K562 (cell line): ENCODE measurements around the gene NUP160. TPM values are rescaled to one million over a fixed set of nuclear protein-coding genes. Genes with fewer than 3 reads are reported as not detected.

Experiments used
- ATAC-seq: fragments of 200-7000 bp; cut with Tn5 transposase; 3 replicates; pipeline ENCODE4 v1.9.1; 2020; ENCODE audit warnings: moderate library complexity
- BruUV-seq: library from RNA; stranded (reverse); fragments of 400-500 nt; replicated peaks from 2 replicates; lab custom pipeline; 2021; lab: Mats Ljungman, UMichigan
- CTCF ChIA-PET: fragments of 300-600 bp; formaldehyde crosslinking; extraction: SDS; loops from one replicate; lab custom pipeline; 2021; ENCODE audit warnings: low intra/inter-chr PET ratio; lab: Yijun Ruan, JAX
- POLR2A ChIA-PET: fragments of 300-600, 350-650 bp; sonication (Branson Sonifier 250); formaldehyde crosslinking; extraction: SDS; loops from one replicate; lab custom pipeline; 2021; ENCODE audit warnings: antibody characterized with exemption, inconsistent platforms; lab: Yijun Ruan, JAX
- DNase-seq, 4 experiments: peaks; one replicate each; pipeline versions ENCODE4 v3.0.0 to v3.0.0-alpha.2; 2011 to 2018; ENCODE audit warnings: low spot score in 3 of 4, mixed read lengths in 3 of 4; ENCODE audit errors: extremely low read depth in 1 of 4
- FAIRE-seq: peaks from 2 replicates; lab custom pipeline; 2011; peaks lifted over from hg19 to GRCh38; lab: Jason Lieb, UNC
- H2AFZ ChIP-seq: 2 replicates; pipeline ENCODE4 v1.6.0; 2011; ENCODE audit warnings: low read depth, low read length, control low read depth, inconsistent platforms
- H3K27ac ChIP-seq: fragments of 200-600 bp; 3 replicates; pipeline ENCODE4 v1.8.0; 2011; ENCODE audit warnings: low read depth, mild to moderate bottlenecking, control low read depth, inconsistent platforms, low read length, moderate library complexity, mixed read lengths; ENCODE audit errors: extremely low read depth
- H3K27me3 ChIP-seq, 2 experiments: fragments of 300-600 bp in 1 of 2; 2 replicates in 1 of 2; 3 replicates in 1 of 2; pipeline versions ENCODE4 v1.6.0 to v1.8.0; 2011; ENCODE audit warnings: inconsistent platforms in 2 of 2, low read length in 2 of 2, mild to moderate bottlenecking in 1 of 2, mixed read lengths in 1 of 2, moderate library complexity in 1 of 2; ENCODE audit not compliant: control insufficient read depth in 2 of 2, insufficient read depth in 2 of 2
- H3K36me3 ChIP-seq: fragments of 300-600 bp; 3 replicates; pipeline ENCODE4 v1.8.0; 2011; ENCODE audit warnings: mild to moderate bottlenecking, low read length, inconsistent platforms; ENCODE audit not compliant: control insufficient read depth, insufficient read depth
- H3K4me1 ChIP-seq, 2 experiments: fragments of 200-600 bp in 1 of 2; replicated peaks in 1 of 2; 2 replicates in 1 of 2; 3 replicates in 1 of 2; pipeline versions ENCODE4 v1.5.1 to v1.8.0; 2011; ENCODE audit warnings: inconsistent platforms in 2 of 2, low read length in 2 of 2, mild to moderate bottlenecking in 1 of 2, mixed read lengths in 1 of 2, moderate library complexity in 1 of 2; ENCODE audit not compliant: control insufficient read depth in 2 of 2, insufficient read depth in 2 of 2
- H3K4me2 ChIP-seq: 2 replicates; pipeline ENCODE4 v1.6.1; 2011; ENCODE audit warnings: low read length, control low read depth, inconsistent platforms, mixed read lengths; ENCODE audit not compliant: insufficient read depth
- H3K4me3 ChIP-seq: fragments of 200-600 bp; sonication (generic), shearing (Covaris generic); 2 replicates; pipeline ENCODE4 v1.5.1; 2016; ENCODE audit warnings: control low read depth, inconsistent platforms
- H3K79me2 ChIP-seq: fragments of 200-600 bp; 3 replicates; pipeline ENCODE4 v1.8.0; 2011; ENCODE audit warnings: low read length, inconsistent platforms; ENCODE audit not compliant: control insufficient read depth, insufficient read depth
- H3K9ac ChIP-seq, 2 experiments: 2 replicates each; pipeline versions ENCODE4 v1.6.0 to v1.6.1; 2011; ENCODE audit warnings: low read depth in 2 of 2, low read length in 2 of 2, control low read depth in 1 of 2, inconsistent platforms in 1 of 2, mild to moderate bottlenecking in 1 of 2, mixed read lengths in 1 of 2; ENCODE audit not compliant: insufficient read depth in 1 of 2
- H3K9me1 ChIP-seq: one replicate; pipeline ENCODE4 v1.6.0; 2011; ENCODE audit warnings: inconsistent platforms, mild to moderate bottlenecking, low read length, moderate library complexity; ENCODE audit not compliant: control insufficient read depth, insufficient read depth
- H3K9me3 ChIP-seq: replicated peaks from 2 replicates; pipeline ENCODE4 v1.5.1; 2011; ENCODE audit warnings: low read depth, low read length, inconsistent platforms; ENCODE audit not compliant: control insufficient read depth, insufficient read depth
- H4K20me1 ChIP-seq: replicated peaks from 2 replicates; pipeline ENCODE4 v1.6.1; 2011; ENCODE audit warnings: low read length, inconsistent platforms, mixed read lengths; ENCODE audit not compliant: control insufficient read depth, insufficient read depth
- ESRRB ChIP-seq: fragments of 250-450 bp; sonication (Bioruptor Pico); IDR thresholded peaks from 2 replicates; pipeline ENCODE4 v1.5.0; 2020; ENCODE audit warnings: mild to moderate bottlenecking, moderate library complexity, borderline replicate concordance
- MTA1 ChIP-seq: fragments of 450-650 bp; IDR thresholded peaks from 2 replicates; pipeline ENCODE4 v1.6.1; 2017; ENCODE audit warnings: borderline replicate concordance
- NFE2L1 ChIP-seq: fragments of 450-650 bp; IDR thresholded peaks from 2 replicates; pipeline ENCODE4 v1.6.1; 2016; ENCODE audit warnings: missing genetic modification characterization, low read depth, mild to moderate bottlenecking, missing compliant biosample characterization, moderate library complexity, borderline replicate concordance
- RFX1 ChIP-seq: fragments of 450-650 bp; IDR thresholded peaks from 2 replicates; pipeline ENCODE4 v1.6.1; 2016; ENCODE audit warnings: mild to moderate bottlenecking, moderate library complexity
- SMARCA5 ChIP-seq: fragments of 450-650 bp; IDR thresholded peaks from 2 replicates; pipeline ENCODE4 v1.6.1; 2016
- SNIP1 ChIP-seq: fragments of 450-650 bp; IDR thresholded peaks from 2 replicates; pipeline ENCODE4 v1.7.1; 2017; ENCODE audit warnings: low read depth, mild to moderate bottlenecking
- TCF3 ChIP-seq: sonication (generic); formaldehyde crosslinking; IDR thresholded peaks from 2 replicates; pipeline ENCODE4 v1.4.0; 2020; ENCODE audit warnings: mild to moderate bottlenecking, missing genetic modification reagents
- XRCC4 ChIP-seq: IDR thresholded peaks from one replicate; pipeline ENCODE4 v1.6.1; 2011; ENCODE audit not compliant: insufficient read depth, insufficient read length; ENCODE audit errors: extremely low read depth
- ZNF253 ChIP-seq: fragments of 250-450 bp; sonication (Bioruptor Pico); conservative IDR thresholded peaks from 2 replicates; pipeline ENCODE4 v1.6.1; 2021; ENCODE audit warnings: mild to moderate bottlenecking
- ZNF444 ChIP-seq: fragments of 250-450 bp; sonication (Bioruptor Pico); IDR thresholded peaks from 2 replicates; pipeline ENCODE4 v1.4.0; 2020; ENCODE audit warnings: mild to moderate bottlenecking, moderate library complexity
- WGBS: fragments of 100-300 bp; shearing (Covaris generic); methylation state at CpG from one replicate; pipeline ENCODE4 v1.1.6; 2016; ENCODE audit warnings: low coverage, mixed read lengths; ENCODE audit not compliant: insufficient coverage; ENCODE audit errors: missing lambda C conversion rate; 5-methylcytosine and 5-hydroxymethylcytosine counted together
- in situ Hi-C: fragments of 300-500 bp; cut with MboI; formaldehyde crosslinking; loops from 4 replicates; pipeline ENCODE4 v1.15.0; 2018; ENCODE audit warnings: inconsistent platforms, mixed read lengths
- intact Hi-C: fragments of 100-400 bp; cut with micrococcal nuclease; formaldehyde crosslinking; loops from 2 replicates; pipeline ENCODE4 v1.14.2; 2022
- polyA plus RNA-seq, 8 experiments: library from polyadenylated mRNA; depleted of rRNA in 4 of 8; stranded (reverse) in 5 of 8; unstranded in 3 of 8; fragments of >200 nt; fragmentation: Nextera tagmentation in 2 of 8; fragmentation: Illumina TruSeq in 1 of 8; extraction: Ambion mirVana in 2 of 8; extraction: Trizol in 1 of 8; gene quantifications; 2 replicates each; pipeline versions ENCODE4 v1.2.1 to v1.2.3, GENCODE V29; 2011 to 2014; ENCODE audit warnings: inconsistent platforms in 1 of 8, missing spikeins in 1 of 8
- total RNA-seq, 7 experiments: library from RNA; depleted of rRNA in 6 of 7; stranded (reverse); fragments of >200 nt in 6 of 7; fragmentation: Illumina TruSeq in 2 of 7; extraction: Trizol in 2 of 7; gene quantifications; 2 replicates each; pipeline versions ENCODE4 v1.2.1 to v1.2.3, GENCODE V29; 2011 to 2021; ENCODE audit warnings: low replicate concordance in 1 of 7
- TF ChIP-seq, protein P1 (sequence below): fragments of 450-650 bp; formaldehyde crosslinking; IDR thresholded peaks from 2 replicates; pipeline ENCODE4 v1.4.0; 2020; ENCODE audit warnings: mild to moderate bottlenecking, moderate library complexity
- TF ChIP-seq, protein P2 (sequence below): fragments of 450-650 bp; IDR thresholded peaks from 2 replicates; pipeline ENCODE4 v1.6.1; 2014; ENCODE audit warnings: low read depth, mild to moderate bottlenecking, moderate library complexity, borderline replicate concordance
- TF ChIP-seq, protein P3 (sequence below): fragments of 450-650 bp; formaldehyde crosslinking; IDR thresholded peaks from 2 replicates; pipeline ENCODE4 v1.4.0; 2022; ENCODE audit warnings: mild to moderate bottlenecking, moderate library complexity
- TF ChIP-seq, protein P4 (sequence below): IDR thresholded peaks from 2 replicates; pipeline ENCODE4 v1.6.1; 2014; ENCODE audit warnings: antibody characterized with exemption
- TF ChIP-seq, protein P5 (sequence below), 2 experiments: fragments of 450-650 bp in 1 of 2; sonication (generic) in 1 of 2; formaldehyde crosslinking; conservative IDR thresholded peaks; 2 replicates each; pipeline versions ENCODE4 v1.4.0 to v1.8.1; 2020 to 2022; ENCODE audit warnings: mild to moderate bottlenecking in 1 of 2, missing genetic modification reagents in 1 of 2

NUP160 gene
- total and polyA plus RNA-seq, 9 of the 15 experiments (the other 6 are each of a cell fraction or from before 2014, with no cell fraction given) = 41.5 to 112 (median 65.0) TPM

DNA sequence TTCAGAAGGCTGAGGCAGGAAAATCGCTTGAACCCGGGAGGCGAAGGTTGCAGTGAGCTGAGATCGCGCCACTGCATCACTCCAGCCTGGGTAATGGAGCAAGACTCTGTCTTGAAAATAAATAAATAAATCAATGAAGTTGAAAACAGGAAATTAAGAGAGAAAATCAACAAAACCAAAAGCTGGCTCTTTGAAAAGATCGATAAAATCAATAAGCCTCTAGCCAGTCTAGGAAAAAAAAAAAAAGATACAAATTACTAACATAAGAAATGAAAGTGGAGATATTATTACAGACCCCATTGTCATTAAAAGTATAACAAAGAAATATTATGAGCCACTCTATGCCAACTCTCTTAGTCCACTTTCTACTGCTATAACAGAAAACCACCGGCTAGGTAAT, 48.0 kb upstream of the NUP160 start (continued):
- TF ChIP-seq, protein P1, sequence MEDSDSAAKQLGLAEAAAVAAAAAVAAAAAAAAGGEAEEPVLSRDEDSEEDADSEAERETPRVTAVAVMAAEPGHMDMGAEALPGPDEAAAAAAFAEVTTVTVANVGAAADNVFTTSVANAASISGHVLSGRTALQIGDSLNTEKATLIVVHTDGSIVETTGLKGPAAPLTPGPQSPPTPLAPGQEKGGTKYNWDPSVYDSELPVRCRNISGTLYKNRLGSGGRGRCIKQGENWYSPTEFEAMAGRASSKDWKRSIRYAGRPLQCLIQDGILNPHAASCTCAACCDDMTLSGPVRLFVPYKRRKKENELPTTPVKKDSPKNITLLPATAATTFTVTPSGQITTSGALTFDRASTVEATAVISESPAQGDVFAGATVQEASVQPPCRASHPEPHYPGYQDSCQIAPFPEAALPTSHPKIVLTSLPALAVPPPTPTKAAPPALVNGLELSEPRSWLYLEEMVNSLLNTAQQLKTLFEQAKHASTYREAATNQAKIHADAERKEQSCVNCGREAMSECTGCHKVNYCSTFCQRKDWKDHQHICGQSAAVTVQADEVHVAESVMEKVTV (CRISPR knock-in tag) = no peak
- TF ChIP-seq RFX1 = no peak

DNA sequence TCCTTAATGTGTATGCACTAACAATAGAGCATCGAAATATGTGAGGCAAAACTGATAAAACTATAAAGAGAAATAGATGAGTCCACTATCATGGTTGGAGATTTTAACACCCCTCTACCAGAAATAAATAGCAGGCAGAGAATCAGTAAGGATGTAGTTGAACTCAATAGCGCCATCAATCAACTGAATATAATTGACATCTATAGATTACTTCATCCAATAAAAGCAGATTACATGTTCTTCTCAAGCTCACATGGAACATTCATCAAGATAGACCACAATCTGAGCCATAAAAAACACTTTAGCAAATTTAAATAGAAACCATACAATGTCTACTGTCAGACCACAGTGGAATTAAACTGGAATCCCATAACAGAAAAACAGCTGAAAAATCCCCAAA, 46.9 kb upstream of the NUP160 start:
- H3K9ac ChIP-seq = no peak overlapping the region
- DNase-seq (no peak), FAIRE-seq (no peak), ATAC-seq (no peak)
- H4K20me1 ChIP-seq = no peaks in the 10 kb centered on the region
- intact Hi-C loops (no loop called here), in situ Hi-C loops (no loop called here)
- H2AFZ ChIP-seq = no peak overlapping the region
- no TSS peak for BruUV-seq
- no peak overlapping the region for H3K4me2 ChIP-seq
- no peaks in the 10 kb centered on the region for H3K27me3 ChIP-seq
- H3K9me1 ChIP-seq = no peaks in the 10 kb centered on the region
- no peak overlapping the region for H3K27ac ChIP-seq
- ChIA-PET POLR2A (no interaction called here), CTCF (no interaction called here)
- H3K36me3 ChIP-seq = no peaks in the 10 kb centered on the region
- H3K9me3 ChIP-seq = no peaks in the 10 kb centered on the region
- H3K79me2 ChIP-seq = no peaks in the 10 kb centered on the region
- WGBS = 14% methylated on average over 2 of the region's 2 CpGs
- H3K4me1 ChIP-seq = no peaks in the 10 kb centered on the region
- no peak overlapping the region for H3K4me3 ChIP-seq
- TF ChIP-seq, protein P2, sequence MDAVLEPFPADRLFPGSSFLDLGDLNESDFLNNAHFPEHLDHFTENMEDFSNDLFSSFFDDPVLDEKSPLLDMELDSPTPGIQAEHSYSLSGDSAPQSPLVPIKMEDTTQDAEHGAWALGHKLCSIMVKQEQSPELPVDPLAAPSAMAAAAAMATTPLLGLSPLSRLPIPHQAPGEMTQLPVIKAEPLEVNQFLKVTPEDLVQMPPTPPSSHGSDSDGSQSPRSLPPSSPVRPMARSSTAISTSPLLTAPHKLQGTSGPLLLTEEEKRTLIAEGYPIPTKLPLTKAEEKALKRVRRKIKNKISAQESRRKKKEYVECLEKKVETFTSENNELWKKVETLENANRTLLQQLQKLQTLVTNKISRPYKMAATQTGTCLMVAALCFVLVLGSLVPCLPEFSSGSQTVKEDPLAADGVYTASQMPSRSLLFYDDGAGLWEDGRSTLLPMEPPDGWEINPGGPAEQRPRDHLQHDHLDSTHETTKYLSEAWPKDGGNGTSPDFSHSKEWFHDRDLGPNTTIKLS = no peak
- TF ChIP-seq SNIP1 (no peak), TCF3 (CRISPR knock-in tag) (no peak), XRCC4 (no peak), SMARCA5 (no peak), NFE2L1 (no peak), ESRRB (CRISPR knock-in tag) (no peak), ZNF253 (CRISPR knock-in tag) (no peak), MTA1 (no peak), ZNF444 (CRISPR knock-in tag) (no peak)
- TF ChIP-seq, protein P3, sequence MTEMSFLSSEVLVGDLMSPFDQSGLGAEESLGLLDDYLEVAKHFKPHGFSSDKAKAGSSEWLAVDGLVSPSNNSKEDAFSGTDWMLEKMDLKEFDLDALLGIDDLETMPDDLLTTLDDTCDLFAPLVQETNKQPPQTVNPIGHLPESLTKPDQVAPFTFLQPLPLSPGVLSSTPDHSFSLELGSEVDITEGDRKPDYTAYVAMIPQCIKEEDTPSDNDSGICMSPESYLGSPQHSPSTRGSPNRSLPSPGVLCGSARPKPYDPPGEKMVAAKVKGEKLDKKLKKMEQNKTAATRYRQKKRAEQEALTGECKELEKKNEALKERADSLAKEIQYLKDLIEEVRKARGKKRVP (CRISPR knock-in tag) = no peak
- TF ChIP-seq, protein P4, sequence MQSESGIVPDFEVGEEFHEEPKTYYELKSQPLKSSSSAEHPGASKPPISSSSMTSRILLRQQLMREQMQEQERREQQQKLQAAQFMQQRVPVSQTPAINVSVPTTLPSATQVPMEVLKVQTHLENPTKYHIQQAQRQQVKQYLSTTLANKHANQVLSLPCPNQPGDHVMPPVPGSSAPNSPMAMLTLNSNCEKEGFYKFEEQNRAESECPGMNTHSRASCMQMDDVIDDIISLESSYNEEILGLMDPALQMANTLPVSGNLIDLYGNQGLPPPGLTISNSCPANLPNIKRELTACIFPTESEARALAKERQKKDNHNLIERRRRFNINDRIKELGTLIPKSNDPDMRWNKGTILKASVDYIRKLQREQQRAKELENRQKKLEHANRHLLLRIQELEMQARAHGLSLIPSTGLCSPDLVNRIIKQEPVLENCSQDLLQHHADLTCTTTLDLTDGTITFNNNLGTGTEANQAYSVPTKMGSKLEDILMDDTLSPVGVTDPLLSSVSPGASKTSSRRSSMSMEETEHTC = no peak
- TF ChIP-seq, protein P5, sequence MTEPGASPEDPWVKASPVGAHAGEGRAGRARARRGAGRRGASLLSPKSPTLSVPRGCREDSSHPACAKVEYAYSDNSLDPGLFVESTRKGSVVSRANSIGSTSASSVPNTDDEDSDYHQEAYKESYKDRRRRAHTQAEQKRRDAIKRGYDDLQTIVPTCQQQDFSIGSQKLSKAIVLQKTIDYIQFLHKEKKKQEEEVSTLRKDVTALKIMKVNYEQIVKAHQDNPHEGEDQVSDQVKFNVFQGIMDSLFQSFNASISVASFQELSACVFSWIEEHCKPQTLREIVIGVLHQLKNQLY (CRISPR knock-in tag; conservative IDR thresholded peaks at IDR 0.05) = no peak
